B cell (primary cell): ENCODE measurements around the gene NEK6. TPM values are rescaled to one million over a fixed set of nuclear protein-coding genes. Genes with fewer than 3 reads are reported as not detected.

Experiments
- ATAC-seq: fragments of 200-7000 bp; cut with Tn5 transposase; one replicate; pipeline ENCODE4 v1.10.0; 2021; ENCODE audit warnings: low read depth, mild to moderate bottlenecking, moderate number of reproducible peaks, moderate library complexity
- CTCF ChIA-PET: fragments of 350-600 bp; sonication (Branson Sonifier 250); formaldehyde crosslinking; loops from one replicate; lab custom pipeline; 2021; ENCODE audit warnings: antibody characterized with exemption, inconsistent platforms; lab: Charles Lee
- POLR2A ChIA-PET: fragments of 350-600 bp; sonication (Branson Sonifier 250); formaldehyde crosslinking; loops from one replicate; lab custom pipeline; 2021; ENCODE audit warnings: antibody characterized with exemption; lab: Charles Lee
- DNase-seq: peaks from one replicate; pipeline ENCODE4 v3.0.0; 2013
- H2AFZ ChIP-seq: 2 replicates; pipeline ENCODE4 v1.6.1; 2012; ENCODE audit warnings: mild to moderate bottlenecking, low read depth, low read length; ENCODE audit not compliant: insufficient read depth, poor library complexity, severe bottlenecking
- H3K27ac ChIP-seq, 2 donors: 1 replicate in 1 of 2; 2 replicates in 1 of 2; pipeline ENCODE4 v1.5.1; 2012 to 2013; ENCODE audit warnings: low read length in 2 of 2, mild to moderate bottlenecking in 2 of 2, moderate library complexity in 1 of 2
- H3K27me3 ChIP-seq, 4 experiments: fragments of 200-600 bp in 1 of 4; sonication (generic) in 1 of 4; replicated peaks in 1 of 4; 1 replicate in 2 of 4; 2 replicates in 2 of 4; pipeline versions ENCODE4 v1.6.1 to v1.7.0; 2013 to 2016; ENCODE audit warnings: low read length in 3 of 4, mild to moderate bottlenecking in 2 of 4, mixed read lengths in 1 of 4, moderate library complexity in 1 of 4; ENCODE audit not compliant: insufficient read depth in 4 of 4, control insufficient read depth in 3 of 4; ENCODE audit errors: control extremely low read depth in 1 of 4
- H3K36me3 ChIP-seq, 2 experiments: replicated peaks in 1 of 2; 1 replicate in 1 of 2; 2 replicates in 1 of 2; pipeline versions ENCODE4 v1.6.1 to v1.7.1; 2013; ENCODE audit warnings: low read length in 1 of 2; ENCODE audit not compliant: insufficient read depth in 2 of 2, control insufficient read depth in 1 of 2; ENCODE audit errors: control extremely low read depth in 1 of 2, extremely low read depth in 1 of 2
- H3K4me1 ChIP-seq, 2 donors: fragments of 200-600 bp in 1 of 2; sonication (generic) in 1 of 2; 1 replicate in 1 of 2; 2 replicates in 1 of 2; pipeline versions ENCODE4 v1.5.1 to v1.6.1; 2013 to 2017; ENCODE audit warnings: low read length in 2 of 2; ENCODE audit not compliant: control insufficient read depth in 2 of 2, insufficient read depth in 2 of 2
- H3K4me2 ChIP-seq: replicated peaks from 2 replicates; pipeline ENCODE3; 2012; ENCODE audit warnings: mild to moderate bottlenecking, low read depth, low read length; ENCODE audit not compliant: poor library complexity, severe bottlenecking
- H3K4me3 ChIP-seq, 5 experiments: fragments of 200-600 bp in 1 of 5; sonication (generic) in 1 of 5; 1 replicate in 3 of 5; 2 replicates in 2 of 5; pipeline versions ENCODE4 v1.5.1 to v1.7.0; 2011 to 2016; ENCODE audit warnings: low read length in 4 of 5, mild to moderate bottlenecking in 4 of 5, low read depth in 2 of 5, control low read depth in 1 of 5, moderate library complexity in 1 of 5; ENCODE audit not compliant: insufficient read depth in 1 of 5; ENCODE audit errors: control extremely low read depth in 1 of 5, extremely low read depth in 1 of 5
- H3K79me2 ChIP-seq: fragments of 200-600 bp; sonication (generic); one replicate; pipeline ENCODE4 v1.6.0; 2016; ENCODE audit warnings: low read length; ENCODE audit not compliant: control insufficient read depth, insufficient read depth
- H3K9ac ChIP-seq: fragments of 200-600 bp; sonication (generic); 2 replicates; pipeline ENCODE4 v1.6.1; 2017; ENCODE audit warnings: mild to moderate bottlenecking, low read length, moderate library complexity
- H3K9me3 ChIP-seq, 3 donors: one replicate each; pipeline versions ENCODE4 v1.6.1 to v1.7.1; 2013; ENCODE audit warnings: low read length in 2 of 3; ENCODE audit not compliant: control insufficient read depth in 2 of 3, insufficient read depth in 1 of 3; ENCODE audit errors: control extremely low read depth in 1 of 3
- H4K20me1 ChIP-seq: 2 replicates; pipeline ENCODE4 v1.6.0; 2012; ENCODE audit warnings: mild to moderate bottlenecking, low read length; ENCODE audit not compliant: insufficient read depth, control insufficient read depth, poor library complexity, severe bottlenecking
- H3K27ac Mint-ChIP-seq: one replicate; pipeline ENCODE4 v1.8.0; 2021; ENCODE audit warnings: mixed read lengths
- H3K27me3 Mint-ChIP-seq: one replicate; pipeline ENCODE4 v1.8.0; 2021; ENCODE audit warnings: mixed read lengths
- H3K4me1 Mint-ChIP-seq: one replicate; pipeline ENCODE4 v1.8.0; 2021; ENCODE audit warnings: mixed read lengths
- H3K4me3 Mint-ChIP-seq: one replicate; pipeline ENCODE4 v1.8.0; 2021; ENCODE audit warnings: mixed read lengths
- H3K9me3 Mint-ChIP-seq: one replicate; pipeline ENCODE4 v1.8.0; 2022; ENCODE audit warnings: mixed read lengths; ENCODE audit not compliant: insufficient read depth
- EZH2 ChIP-seq: IDR thresholded peaks from 2 replicates; pipeline ENCODE4 v1.6.1; 2012; ENCODE audit warnings: borderline replicate concordance, low read depth, mild to moderate bottlenecking, moderate library complexity, low read length; ENCODE audit not compliant: insufficient read depth, poor library complexity, severe bottlenecking
- WGBS: methylation state at CpG from one replicate; pipeline ENCODE4 v1.1.5; 2013; ENCODE audit warnings: missing lambda C conversion rate; ENCODE audit not compliant: insufficient coverage; 5-methylcytosine and 5-hydroxymethylcytosine counted together
- intact Hi-C: fragments of 100-400 bp; cut with micrococcal nuclease; formaldehyde crosslinking; loops from one replicate; pipeline ENCODE4 v1.10.0; 2022
- polyA plus RNA-seq: library from polyadenylated mRNA; depleted of rRNA; stranded (reverse); fragments of >200 nt; gene quantifications from 2 replicates; pipeline ENCODE4 v1.2.3, GENCODE V29; 2012
- total RNA-seq, 2 donors: library from RNA; stranded (reverse); fragments of 120-200 nt in 1 of 2; gene quantifications; 1 replicate in 1 of 2; 2 replicates in 1 of 2; pipeline versions ENCODE4 v1.2.3 to v1.2.4, GENCODE V29; 2013 to 2022
- TF ChIP-seq, protein P1 (sequence below): fragments of 200-600 bp; IDR thresholded peaks from one replicate; pipeline ENCODE4 v1.8.0; 2022; ENCODE audit warnings: antibody characterized with exemption, mild to moderate bottlenecking

Gene NEK6
- total and polyA plus RNA-seq, 2 donors (not counting 1 experiment from before 2014, with no cell fraction given), result 40.0 to 63.1 TPM

DNA sequence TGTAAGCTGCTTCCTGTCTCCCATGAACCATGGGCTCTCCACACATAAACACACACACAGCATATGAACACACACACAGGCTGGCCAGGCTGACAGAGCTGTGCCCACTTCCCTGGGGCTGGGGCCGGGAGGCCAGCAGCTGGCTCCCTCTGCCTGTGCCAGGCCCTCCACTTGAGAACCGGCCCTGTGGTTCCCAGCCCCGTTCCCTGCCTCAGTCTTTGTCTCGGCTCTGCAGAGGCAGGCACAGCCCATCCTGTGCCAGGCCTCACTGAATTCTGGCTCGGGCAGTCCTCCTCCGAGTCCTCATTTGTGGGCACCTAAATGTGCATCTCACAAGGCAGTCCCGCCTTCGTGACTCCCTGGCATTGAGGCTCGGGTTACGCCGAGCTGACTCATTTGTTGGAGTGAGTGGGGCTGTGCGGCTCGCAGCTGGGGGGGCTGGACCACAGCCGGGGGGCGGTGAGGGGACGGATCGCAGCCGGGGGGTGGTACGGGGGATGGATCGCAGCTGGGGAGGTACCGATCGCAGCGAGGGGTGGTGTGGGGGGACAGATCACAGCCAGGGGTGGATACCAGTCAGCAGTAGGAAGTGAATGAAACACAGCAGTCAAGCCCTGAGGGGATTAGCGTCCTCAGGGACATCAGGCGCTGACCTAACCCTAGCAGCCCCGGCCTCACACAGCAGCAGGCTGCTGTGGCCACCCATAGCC is 85.2 kb downstream of the NEK6 start:
- H3K9me3 ChIP-seq, result peaks cover 0 to 2% (median 0%) of the 10 kb centered on the region in 3 donors
- ChIA-PET CTCF (no interaction called here), POLR2A (no interaction called here)
- TF ChIP-seq, protein P1, sequence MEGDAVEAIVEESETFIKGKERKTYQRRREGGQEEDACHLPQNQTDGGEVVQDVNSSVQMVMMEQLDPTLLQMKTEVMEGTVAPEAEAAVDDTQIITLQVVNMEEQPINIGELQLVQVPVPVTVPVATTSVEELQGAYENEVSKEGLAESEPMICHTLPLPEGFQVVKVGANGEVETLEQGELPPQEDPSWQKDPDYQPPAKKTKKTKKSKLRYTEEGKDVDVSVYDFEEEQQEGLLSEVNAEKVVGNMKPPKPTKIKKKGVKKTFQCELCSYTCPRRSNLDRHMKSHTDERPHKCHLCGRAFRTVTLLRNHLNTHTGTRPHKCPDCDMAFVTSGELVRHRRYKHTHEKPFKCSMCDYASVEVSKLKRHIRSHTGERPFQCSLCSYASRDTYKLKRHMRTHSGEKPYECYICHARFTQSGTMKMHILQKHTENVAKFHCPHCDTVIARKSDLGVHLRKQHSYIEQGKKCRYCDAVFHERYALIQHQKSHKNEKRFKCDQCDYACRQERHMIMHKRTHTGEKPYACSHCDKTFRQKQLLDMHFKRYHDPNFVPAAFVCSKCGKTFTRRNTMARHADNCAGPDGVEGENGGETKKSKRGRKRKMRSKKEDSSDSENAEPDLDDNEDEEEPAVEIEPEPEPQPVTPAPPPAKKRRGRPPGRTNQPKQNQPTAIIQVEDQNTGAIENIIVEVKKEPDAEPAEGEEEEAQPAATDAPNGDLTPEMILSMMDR, result no peak
- no peak for TF ChIP-seq EZH2
- H2AFZ ChIP-seq, result no peak overlapping the region
- intact Hi-C loops, result no loop called here
- no peaks in the 10 kb centered on the region for H3K79me2 ChIP-seq
- H3K27me3 ChIP-seq, result no peaks in the 10 kb centered on the region
- Mint-ChIP-seq H3K27me3 (no peaks in the 10 kb centered on the region), H3K4me1 (no peaks in the 10 kb centered on the region), H3K9me3 (no peaks in the 10 kb centered on the region), H3K4me3 (no peak overlapping the region), H3K27ac (no peak overlapping the region)
- WGBS, result 98% methylated on average over 12 of the region's 26 CpGs
- H3K4me2 ChIP-seq, result no peak overlapping the region
- peaks cover 0 to 80% of the 10 kb centered on the region in 2 experiments for H3K36me3 ChIP-seq
- no peaks in the 10 kb centered on the region for H3K4me1 ChIP-seq
- no peak overlapping the region for H3K4me3 ChIP-seq
- H3K27ac ChIP-seq, result no peak overlapping the region
- no peak overlapping the region for H3K9ac ChIP-seq
- no peak for ATAC-seq
- no peaks in the 10 kb centered on the region for H4K20me1 ChIP-seq
- DNase-seq, result no peak

DNA sequence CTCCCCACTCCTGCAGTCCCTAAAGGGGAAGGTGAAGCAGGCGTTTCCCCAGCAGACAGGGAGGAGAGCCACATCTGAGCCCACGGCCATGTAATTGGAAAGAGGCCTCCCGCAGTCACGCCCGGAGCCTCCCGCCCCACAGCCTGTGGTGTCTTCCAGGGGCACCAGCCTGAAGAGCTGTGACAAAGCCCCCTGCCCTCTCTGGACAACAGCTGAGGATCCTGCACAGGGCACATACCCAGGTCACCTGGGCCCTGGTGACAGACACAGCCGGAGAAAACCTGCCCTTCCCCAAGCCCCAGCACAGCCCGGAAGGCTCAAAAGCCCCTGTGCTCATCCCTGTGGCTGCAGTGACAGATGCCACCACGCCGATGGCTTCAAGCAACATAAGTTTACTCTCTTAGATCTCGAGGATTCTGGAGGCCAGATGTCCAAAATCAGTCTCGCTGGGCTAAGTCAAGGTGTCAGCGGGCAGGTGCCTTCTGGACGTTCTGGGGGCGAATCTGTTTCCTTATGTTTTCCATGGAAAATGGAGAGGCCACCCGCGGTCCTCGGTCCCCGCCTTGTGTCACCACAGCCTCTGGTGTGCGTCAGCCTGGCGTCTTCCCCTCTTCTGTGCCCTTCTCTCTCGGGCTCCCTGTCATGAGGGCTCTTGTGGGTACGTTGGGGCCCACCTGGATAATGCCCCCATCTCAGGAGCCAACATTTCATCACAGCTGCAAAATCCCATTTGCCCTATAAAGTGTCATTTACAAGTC is 86.0 kb downstream of the NEK6 start:
- Histone ChIP-seq H3K4me1 (no peaks in the 10 kb centered on the region), H3K4me2 (no peak overlapping the region), H4K20me1 (no peaks in the 10 kb centered on the region), H3K36me3 (peaks cover 0 to 88% of the 10 kb centered on the region in 2 experiments), H3K4me3 (no peak overlapping the region), H3K9me3 (no peaks in the 10 kb centered on the region), H3K27me3 (no peaks in the 10 kb centered on the region), H3K79me2 (no peaks in the 10 kb centered on the region), H3K27ac (no peak overlapping the region), H2AFZ (no peak overlapping the region), H3K9ac (no peak overlapping the region)
- H3K4me1 Mint-ChIP-seq, result no peaks in the 10 kb centered on the region
- CTCF ChIA-PET, result no interaction called here
- TF ChIP-seq, protein P1, result no peak
- no peak for TF ChIP-seq EZH2
- intact Hi-C loops, result no loop called here
- H3K27me3 Mint-ChIP-seq, result no peaks in the 10 kb centered on the region
- H3K4me3 Mint-ChIP-seq, result no peak overlapping the region
- WGBS, result 96% methylated on average over 23 of the region's 23 CpGs
- DNase-seq (no peak), ATAC-seq (no peak)
- H3K9me3 Mint-ChIP-seq, result no peaks in the 10 kb centered on the region
- H3K27ac Mint-ChIP-seq, result peak overlapping the region; percentile 65
- POLR2A ChIA-PET, result no interaction called here
